Breast epithelium (tissue), 3 donors: ENCODE data around the gene GNGT1.

Source experiments
- CTCF ChIP-seq, 3 donors: fragments of 450-650 bp; IDR thresholded peaks; one replicate each; pipeline ENCODE4 v1.5.1; 2016 to 2017; ENCODE audit warnings: antibody characterized with exemption in 3 of 3, mild to moderate bottlenecking in 3 of 3, moderate library complexity in 3 of 3
- POLR2A ChIP-seq: fragments of 450-650 bp; IDR thresholded peaks from one replicate; pipeline ENCODE4 v1.6.1; 2016; ENCODE audit warnings: antibody characterized with exemption, mild to moderate bottlenecking, moderate library complexity

- TF ChIP-seq CTCF (IDR thresholded peaks at IDR 0.05) (no peak), POLR2A (no peak)
These were observed 25.3 kb downstream of the GNGT1 start for GRCh38 chr7:93931655-93932054.
